Ectodermal cell (in vitro differentiated cells): ENCODE results near the gene CGB3.

Source experiments
- H3K27ac ChIP-seq: 2 replicates; pipeline ENCODE4 v1.7.0; 2013; ENCODE audit warnings: mild to moderate bottlenecking, low read depth, low read length; ENCODE audit not compliant: insufficient read depth, poor library complexity, severe bottlenecking
- H3K27me3 ChIP-seq: 2 replicates; pipeline ENCODE4 v1.7.0; 2013; ENCODE audit warnings: mild to moderate bottlenecking, low read length; ENCODE audit not compliant: insufficient read depth, control insufficient read depth, poor library complexity, severe bottlenecking
- H3K36me3 ChIP-seq: one replicate; pipeline ENCODE4 v1.7.0; 2013; ENCODE audit warnings: low read length; ENCODE audit not compliant: control insufficient read depth, insufficient read depth
- H3K4me1 ChIP-seq: one replicate; pipeline ENCODE4 v1.7.0; 2013; ENCODE audit warnings: low read length; ENCODE audit not compliant: control insufficient read depth, insufficient read depth
- H3K4me3 ChIP-seq: 2 replicates; pipeline ENCODE4 v1.7.0; 2013; ENCODE audit warnings: low read depth, low read length, control low read depth; ENCODE audit not compliant: insufficient read depth
- H3K9me3 ChIP-seq: 2 replicates; pipeline ENCODE4 v1.7.0; 2013; ENCODE audit warnings: mild to moderate bottlenecking, low read length, moderate library complexity; ENCODE audit not compliant: control insufficient read depth
- WGBS, 2 experiments: methylation state at CpG; one replicate each; pipeline ENCODE4 v1.1.7; 2013; ENCODE audit warnings: missing lambda C conversion rate in 2 of 2; 5-methylcytosine and 5-hydroxymethylcytosine counted together

The CGB3 gene

GRCh38 chr19:48988860-48989259 is 35.3 kb downstream of the CGB3 start:
- Histone ChIP-seq H3K27ac (no peak overlapping the region), H3K36me3 (peaks cover 8% of the 10 kb centered on the region)

GRCh38 chr19:48988286-48988685 is 35.8 kb downstream of the CGB3 start:
- H3K4me3 ChIP-seq: no peak overlapping the region
- H3K36me3 ChIP-seq: peaks cover 8% of the 10 kb centered on the region
- H3K9me3 ChIP-seq: no peaks in the 10 kb centered on the region
- H3K4me1 ChIP-seq: peaks cover 11% of the 10 kb centered on the region
- no peaks in the 10 kb centered on the region for H3K27me3 ChIP-seq
- WGBS, 2 experiments: 93% methylated on average over 7 of the region's 7 CpGs
- H3K27ac ChIP-seq: no peak overlapping the region

More at GRCh38 chr19:48988860-48989259, 35.3 kb downstream of the CGB3 start:
- peaks cover 11% of the 10 kb centered on the region for H3K4me1 ChIP-seq
- WGBS, 2 experiments: 89 to 92% methylated on average over 9 of the region's 9 CpGs
- no peaks in the 10 kb centered on the region for H3K27me3 ChIP-seq
- no peaks in the 10 kb centered on the region for H3K9me3 ChIP-seq
- no peak overlapping the region for H3K4me3 ChIP-seq

GRCh38 chr19:48987323-48987722 is 36.8 kb downstream of the CGB3 start:
- H3K27ac ChIP-seq: no peak overlapping the region
- no peaks in the 10 kb centered on the region for H3K9me3 ChIP-seq
- H3K4me1 ChIP-seq: peaks cover 11% of the 10 kb centered on the region
- no peak overlapping the region for H3K4me3 ChIP-seq
- peaks cover 13% of the 10 kb centered on the region for H3K36me3 ChIP-seq
- no peaks in the 10 kb centered on the region for H3K27me3 ChIP-seq
- 89 to 95% methylated on average over 7 of the region's 7 CpGs for whole genome bisulfite sequencing, 2 experiments

- H3K27ac ChIP-seq: no peak overlapping the region
- H3K4me1 ChIP-seq: peaks cover 1% of the 10 kb centered on the region
- 95 to 96% methylated on average over 3 of the region's 3 CpGs for WGBS, 2 experiments
- no peak overlapping the region for H3K4me3 ChIP-seq
- peaks cover 13% of the 10 kb centered on the region for H3K36me3 ChIP-seq
- no peaks in the 10 kb centered on the region for H3K27me3 ChIP-seq
- H3K9me3 ChIP-seq: no peaks in the 10 kb centered on the region
Observed at GRCh38 chr19:48986211-48986610, 37.9 kb downstream of the CGB3 start.

GRCh38 chr19:48985711-48986110 is 38.4 kb downstream of the CGB3 start:
- no peak overlapping the region for H3K27ac ChIP-seq
- no peaks in the 10 kb centered on the region for H3K27me3 ChIP-seq
- no peaks in the 10 kb centered on the region for H3K9me3 ChIP-seq
- WGBS, 2 experiments: 95 to 97% methylated on average over 13 of the region's 13 CpGs
- H3K4me1 ChIP-seq: no peaks in the 10 kb centered on the region
- H3K4me3 ChIP-seq: no peak overlapping the region
- peaks cover 13% of the 10 kb centered on the region for H3K36me3 ChIP-seq

GRCh38 chr19:48982280-48982679 is 41.9 kb downstream of the CGB3 start:
- Histone ChIP-seq H3K4me1 (no peaks in the 10 kb centered on the region), H3K9me3 (no peaks in the 10 kb centered on the region), H3K27ac (no peak overlapping the region), H3K36me3 (peaks cover 5% of the 10 kb centered on the region), H3K4me3 (no peak overlapping the region), H3K27me3 (no peaks in the 10 kb centered on the region)
- 96% methylated on average over 9 of the region's 9 CpGs for WGBS, 2 experiments

GRCh38 chr19:48977061-48977460 is 47.1 kb downstream of the CGB3 start:
- Histone ChIP-seq H3K36me3 (peaks cover 7% of the 10 kb centered on the region), H3K27ac (no peak overlapping the region), H3K9me3 (no peaks in the 10 kb centered on the region), H3K27me3 (no peaks in the 10 kb centered on the region), H3K4me3 (no peak overlapping the region), H3K4me1 (no peaks in the 10 kb centered on the region)
- WGBS, 2 experiments: 91 to 94% methylated on average over 2 of the region's 2 CpGs

- Histone ChIP-seq H3K27me3 (no peaks in the 10 kb centered on the region), H3K4me1 (no peaks in the 10 kb centered on the region), H3K27ac (no peak overlapping the region), H3K36me3 (peaks cover 7% of the 10 kb centered on the region), H3K4me3 (no peak overlapping the region), H3K9me3 (no peaks in the 10 kb centered on the region)
- 89% methylated on average over 13 of the region's 13 CpGs for WGBS, 2 experiments
Observed at GRCh38 chr19:48975947-48976847, 47.9 kb downstream of the CGB3 start.
